Hepatocyte (in vitro differentiated cells): ENCODE measurements around the gene KRTAP2-1. TPM values are rescaled to one million over a fixed set of nuclear protein-coding genes. Genes with fewer than 3 reads are reported as not detected.

Source experiments
- DNase-seq: peaks from one replicate; pipeline ENCODE4 v3.0.0-alpha.2; 2016; ENCODE audit warnings: low spot score
- H2AFZ ChIP-seq: fragments of 200-600 bp; sonication (generic); 2 replicates; pipeline ENCODE4 v1.6.0; 2016; ENCODE audit warnings: antibody characterized with exemption, mild to moderate bottlenecking
- H3K27ac ChIP-seq: fragments of 200-600 bp; sonication (generic); 2 replicates; pipeline ENCODE4 v1.5.1; 2016; ENCODE audit warnings: mild to moderate bottlenecking
- H3K27me3 ChIP-seq: fragments of 200-600 bp; sonication (generic); 2 replicates; pipeline ENCODE4 v1.6.1; 2016
- H3K36me3 ChIP-seq: fragments of 200-600 bp; sonication (generic); replicated peaks from 2 replicates; pipeline ENCODE4 v1.5.1; 2016; ENCODE audit warnings: low read depth; ENCODE audit not compliant: insufficient read depth
- H3K4me1 ChIP-seq: fragments of 200-600 bp; sonication (generic); 2 replicates; pipeline ENCODE4 v1.5.1; 2016; ENCODE audit warnings: mild to moderate bottlenecking, moderate library complexity; ENCODE audit not compliant: insufficient read depth
- H3K4me2 ChIP-seq: fragments of 200-600 bp; sonication (generic); 2 replicates; pipeline ENCODE4 v1.6.0; 2016
- H3K4me3 ChIP-seq: fragments of 200-600 bp; sonication (generic); 2 replicates; pipeline ENCODE4 v1.5.1; 2016; ENCODE audit warnings: mild to moderate bottlenecking
- H3K79me2 ChIP-seq: fragments of 200-600 bp; sonication (generic); 2 replicates; pipeline ENCODE4 v1.6.0; 2017; ENCODE audit warnings: mild to moderate bottlenecking
- H3K9me2 ChIP-seq: fragments of 200-600 bp; sonication (generic); replicated peaks from 2 replicates; pipeline ENCODE4 v1.6.0; 2017; ENCODE audit warnings: mild to moderate bottlenecking; ENCODE audit not compliant: insufficient read depth
- H3K9me3 ChIP-seq: fragments of 200-600 bp; sonication (generic); 2 replicates; pipeline ENCODE4 v1.5.1; 2016; ENCODE audit warnings: low read depth, mild to moderate bottlenecking
- H4K20me1 ChIP-seq: fragments of 200-600 bp; sonication (generic); 2 replicates; pipeline ENCODE4 v1.6.0; 2016; ENCODE audit warnings: mild to moderate bottlenecking; ENCODE audit not compliant: insufficient read depth, poor library complexity, severe bottlenecking
- EZH2 ChIP-seq: fragments of 200-600 bp; sonication (generic); IDR thresholded peaks from 2 replicates; pipeline ENCODE4 v1.6.1; 2016; ENCODE audit warnings: antibody characterized with exemption, mild to moderate bottlenecking, borderline replicate concordance
- EZH2phosphoT487 ChIP-seq: fragments of 200-600 bp; sonication (generic); IDR thresholded peaks from one replicate; pipeline ENCODE4 v1.6.1; 2018; ENCODE audit warnings: antibody characterized with exemption, mild to moderate bottlenecking, low read depth, moderate library complexity; ENCODE audit not compliant: unreplicated experiment, severe bottlenecking
- WGBS: methylation state at CpG from one replicate; pipeline ENCODE4 v1.1.6; 2016; ENCODE audit warnings: low lambda C conversion rate; ENCODE audit errors: missing lambda C conversion rate; 5-methylcytosine and 5-hydroxymethylcytosine counted together
- polyA plus RNA-seq: library from polyadenylated mRNA; unstranded; fragments of >200 nt; fragmentation: Nextera tagmentation; extraction: Ambion mirVana; gene quantifications from 2 replicates; pipeline ENCODE4 v1.2.1, GENCODE V29; 2016
- total RNA-seq: library from RNA; depleted of rRNA; stranded (reverse); fragments of >200 nt; gene quantifications from 2 replicates; pipeline ENCODE4 v1.2.3, GENCODE V29; 2014
- TF ChIP-seq, protein P1 (sequence below): fragments of 200-600 bp; sonication (generic); IDR thresholded peaks from 2 replicates; pipeline ENCODE4 v1.5.1; 2016; ENCODE audit warnings: antibody characterized with exemption, mild to moderate bottlenecking; ENCODE audit not compliant: poor library complexity

KRTAP2-1 gene
- total and polyA plus RNA-seq, 2 experiments from 2014 or later, result not detected

DNA sequence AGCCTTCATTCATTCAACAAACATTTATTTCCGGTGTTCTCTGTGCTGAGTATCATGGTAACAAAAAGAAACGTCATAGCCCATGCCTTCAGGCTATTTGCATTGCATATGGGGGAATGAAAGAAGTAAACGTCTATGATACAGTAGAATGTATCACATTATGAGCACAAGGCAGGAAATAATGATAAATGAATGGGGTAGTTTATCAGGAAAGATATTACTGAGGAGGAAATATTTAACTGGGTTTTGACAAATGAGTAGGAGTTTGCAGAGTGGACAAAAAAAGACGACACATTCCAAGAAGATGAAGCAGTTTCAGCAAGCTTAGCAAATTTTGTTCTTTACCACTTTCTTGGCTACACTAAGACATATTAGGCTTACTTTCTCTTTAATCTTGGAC, 35.5 kb upstream of the KRTAP2-1 start:
- no peaks in the 10 kb centered on the region for H3K4me1 ChIP-seq
- no peak for DNase-seq
- no peaks in the 10 kb centered on the region for H3K79me2 ChIP-seq
- H3K4me2 ChIP-seq, result no peak overlapping the region
- no peaks in the 10 kb centered on the region for H3K36me3 ChIP-seq
- TF ChIP-seq EZH2 (no peak), EZH2phosphoT487 (no peak)
- TF ChIP-seq, protein P1, sequence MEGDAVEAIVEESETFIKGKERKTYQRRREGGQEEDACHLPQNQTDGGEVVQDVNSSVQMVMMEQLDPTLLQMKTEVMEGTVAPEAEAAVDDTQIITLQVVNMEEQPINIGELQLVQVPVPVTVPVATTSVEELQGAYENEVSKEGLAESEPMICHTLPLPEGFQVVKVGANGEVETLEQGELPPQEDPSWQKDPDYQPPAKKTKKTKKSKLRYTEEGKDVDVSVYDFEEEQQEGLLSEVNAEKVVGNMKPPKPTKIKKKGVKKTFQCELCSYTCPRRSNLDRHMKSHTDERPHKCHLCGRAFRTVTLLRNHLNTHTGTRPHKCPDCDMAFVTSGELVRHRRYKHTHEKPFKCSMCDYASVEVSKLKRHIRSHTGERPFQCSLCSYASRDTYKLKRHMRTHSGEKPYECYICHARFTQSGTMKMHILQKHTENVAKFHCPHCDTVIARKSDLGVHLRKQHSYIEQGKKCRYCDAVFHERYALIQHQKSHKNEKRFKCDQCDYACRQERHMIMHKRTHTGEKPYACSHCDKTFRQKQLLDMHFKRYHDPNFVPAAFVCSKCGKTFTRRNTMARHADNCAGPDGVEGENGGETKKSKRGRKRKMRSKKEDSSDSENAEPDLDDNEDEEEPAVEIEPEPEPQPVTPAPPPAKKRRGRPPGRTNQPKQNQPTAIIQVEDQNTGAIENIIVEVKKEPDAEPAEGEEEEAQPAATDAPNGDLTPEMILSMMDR, result no peak
- H3K9me3 ChIP-seq, result no peaks in the 10 kb centered on the region
- no peaks in the 10 kb centered on the region for H4K20me1 ChIP-seq
- H3K9me2 ChIP-seq, result no peaks in the 10 kb centered on the region
- no peak overlapping the region for H2AFZ ChIP-seq
- WGBS, result 65% methylated on average over 4 of the region's 4 CpGs
- peaks cover 6% of the 10 kb centered on the region for H3K27me3 ChIP-seq
- H3K4me3 ChIP-seq, result no peak overlapping the region
- H3K27ac ChIP-seq, result no peak overlapping the region

DNA sequence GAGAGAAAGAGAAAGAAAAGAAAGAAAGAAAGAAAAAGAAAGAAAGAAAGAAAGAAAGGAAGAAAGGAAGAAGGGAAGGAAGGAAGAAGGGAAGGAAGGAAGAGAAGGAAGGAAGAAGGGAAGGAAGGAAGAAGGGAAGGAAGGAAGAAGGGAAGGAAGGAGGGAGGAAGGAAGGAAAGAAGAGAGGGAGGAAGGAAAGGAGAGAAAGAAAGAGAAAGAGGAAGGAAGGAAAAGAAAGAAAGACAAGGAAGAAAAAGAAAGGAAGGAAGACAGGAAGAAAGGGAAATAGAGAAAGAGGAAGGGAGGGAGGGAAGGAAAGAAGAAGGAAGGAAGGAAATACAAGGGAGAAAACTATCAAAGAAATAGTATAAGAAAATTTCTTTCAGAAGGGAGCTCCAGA, 29.7 kb upstream of the KRTAP2-1 start:
- no peaks in the 10 kb centered on the region for H3K9me2 ChIP-seq
- peaks cover 15% of the 10 kb centered on the region for H3K27me3 ChIP-seq
- no peaks in the 10 kb centered on the region for H4K20me1 ChIP-seq
- H3K27ac ChIP-seq, result no peak overlapping the region
- H3K36me3 ChIP-seq, result no peaks in the 10 kb centered on the region
- H3K4me3 ChIP-seq, result no peak overlapping the region
- H3K4me2 ChIP-seq, result no peak overlapping the region
- no peak for DNase-seq
- no peak for TF ChIP-seq EZH2phosphoT487
- TF ChIP-seq, protein P1, result no peak
- H3K4me1 ChIP-seq, result no peaks in the 10 kb centered on the region
- no peaks in the 10 kb centered on the region for H3K9me3 ChIP-seq
- H2AFZ ChIP-seq, result no peak overlapping the region
- no peaks in the 10 kb centered on the region for H3K79me2 ChIP-seq

DNA sequence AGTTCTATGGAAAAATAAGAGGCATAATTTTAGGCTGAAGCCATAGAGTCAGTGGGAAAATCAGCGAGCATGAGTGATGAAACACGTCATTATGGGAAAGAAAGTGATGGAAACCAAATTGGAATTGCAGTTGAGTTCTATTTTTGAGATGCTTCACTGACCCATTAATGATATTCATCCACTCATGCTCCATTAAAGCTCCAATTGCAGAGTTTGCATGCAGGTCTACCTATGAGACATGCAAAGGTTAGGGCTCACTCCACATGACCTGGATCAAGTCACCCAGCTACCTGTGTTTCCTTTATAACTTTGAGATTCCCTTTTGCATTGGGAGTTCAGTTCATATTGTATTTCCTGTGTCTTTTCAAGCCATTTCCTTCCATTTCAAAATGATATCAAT, 26.6 kb upstream of the KRTAP2-1 start:
- H3K4me3 ChIP-seq, result no peak overlapping the region
- H4K20me1 ChIP-seq, result no peaks in the 10 kb centered on the region
- WGBS, result 98% methylated on average over 2 of the region's 2 CpGs
- H3K79me2 ChIP-seq, result no peaks in the 10 kb centered on the region
- DNase-seq, result no peak
- no peaks in the 10 kb centered on the region for H3K4me1 ChIP-seq
- no peak for TF ChIP-seq EZH2phosphoT487
- TF ChIP-seq, protein P1, result no peak
- H3K9me2 ChIP-seq, result no peaks in the 10 kb centered on the region
- no peaks in the 10 kb centered on the region for H3K36me3 ChIP-seq
- H3K27ac ChIP-seq, result no peak overlapping the region
- no peak overlapping the region for H3K4me2 ChIP-seq
- H3K27me3 ChIP-seq, result peaks cover 15% of the 10 kb centered on the region
- no peaks in the 10 kb centered on the region for H3K9me3 ChIP-seq
- H2AFZ ChIP-seq, result no peak overlapping the region

DNA sequence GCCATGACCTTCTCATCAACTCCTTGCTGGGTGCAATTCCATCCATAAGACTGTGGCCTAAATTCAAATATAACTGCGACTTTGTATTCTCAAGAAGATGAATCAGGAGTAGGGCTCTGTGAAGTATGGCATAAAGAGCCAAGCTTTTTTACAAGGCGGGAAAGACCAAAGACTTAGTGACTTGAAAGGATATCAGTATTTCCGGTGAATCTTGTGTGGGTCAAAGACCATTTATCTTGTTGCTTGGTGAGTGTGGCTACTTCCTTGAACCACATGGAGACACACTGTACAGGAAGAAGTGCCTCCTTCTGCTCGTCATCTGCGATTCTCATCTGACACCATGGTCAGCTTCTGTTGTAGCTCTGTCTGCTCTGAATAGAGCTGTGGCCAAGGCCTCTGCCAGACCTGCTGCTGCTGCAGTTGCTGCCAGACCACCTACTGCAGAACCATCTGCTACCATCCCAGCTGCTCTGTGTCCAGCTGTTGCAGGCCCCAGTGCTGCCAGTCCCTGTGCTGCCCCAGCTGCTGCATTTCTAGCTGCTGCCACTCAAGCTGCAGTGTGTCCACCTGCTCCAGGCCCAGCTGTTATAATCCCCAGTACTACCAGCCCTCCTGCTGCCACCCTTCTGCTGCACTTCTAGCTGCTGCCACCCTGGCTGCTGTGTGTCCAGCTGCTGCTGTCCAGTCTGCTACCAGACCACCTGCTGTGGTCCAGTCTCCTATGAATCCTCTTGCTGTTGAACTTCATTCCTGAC, 24.7 kb upstream of the KRTAP2-1 start:
- H3K27me3 ChIP-seq, result peaks cover 8% of the 10 kb centered on the region
- H3K79me2 ChIP-seq, result no peaks in the 10 kb centered on the region
- H3K27ac ChIP-seq, result no peak overlapping the region
- no peaks in the 10 kb centered on the region for H3K4me1 ChIP-seq
- TF ChIP-seq EZH2, result no peak
- TF ChIP-seq EZH2phosphoT487, result no peak
- TF ChIP-seq, protein P1, result no peak
- H4K20me1 ChIP-seq, result no peaks in the 10 kb centered on the region
- H3K4me2 ChIP-seq, result no peak overlapping the region
- H3K9me2 ChIP-seq, result no peaks in the 10 kb centered on the region
- 95% methylated on average over 5 of the region's 5 CpGs for WGBS
- no peaks in the 10 kb centered on the region for H3K36me3 ChIP-seq
- H2AFZ ChIP-seq, result no peak overlapping the region
- H3K4me3 ChIP-seq, result no peak overlapping the region
- H3K9me3 ChIP-seq, result no peaks in the 10 kb centered on the region
- no peak for DNase-seq
